IMR-90 (cell line): ENCODE measurements around the gene CPNE4. TPM values are rescaled to one million over a fixed set of nuclear protein-coding genes. Genes with fewer than 3 reads are reported as not detected.

Source experiments
- ATAC-seq: fragments of 200-7000 bp; cut with Tn5 transposase; 2 replicates; pipeline ENCODE4 v1.9.1; 2020; ENCODE audit warnings: low read depth, mild to moderate bottlenecking, moderate library complexity
- BruUV-seq: library from RNA; stranded (reverse); fragments of 400-500 nt; replicated peaks from 2 replicates; lab custom pipeline; 2021; lab: Mats Ljungman, UMichigan
- CTCF ChIA-PET: fragments of 300-600 bp; formaldehyde crosslinking; extraction: SDS; loops from one replicate; lab custom pipeline; 2021; ENCODE audit warnings: antibody characterized with exemption; lab: Yijun Ruan, JAX
- POLR2A ChIA-PET: fragments of 300-600 bp; sonication (Branson Sonifier 250); formaldehyde crosslinking; loops from one replicate; lab custom pipeline; 2022; ENCODE audit warnings: antibody characterized with exemption; ENCODE audit not compliant: unreplicated experiment; lab: Charles Lee
- DNase-seq: peaks from one replicate; pipeline ENCODE4 v3.0.0; 2013
- H2AFZ ChIP-seq: replicated peaks from 2 replicates; pipeline ENCODE3; 2013; ENCODE audit warnings: low read length, mild to moderate bottlenecking; ENCODE audit not compliant: poor library complexity
- H2AK5ac ChIP-seq: 2 replicates; pipeline ENCODE4 v1.6.1; 2013; ENCODE audit warnings: low read depth, low read length, inconsistent platforms
- H2AK9ac ChIP-seq: replicated peaks from 2 replicates; pipeline ENCODE3; 2013; ENCODE audit warnings: mild to moderate bottlenecking, low read depth, low read length, moderate library complexity; ENCODE audit not compliant: poor library complexity
- H2BK120ac ChIP-seq: 2 replicates; pipeline ENCODE4 v1.6.1; 2013; ENCODE audit warnings: low read depth, low read length, inconsistent platforms
- H2BK15ac ChIP-seq: 3 replicates; pipeline ENCODE4 v1.6.1; 2013; ENCODE audit warnings: low read depth, low read length, inconsistent platforms
- H2BK20ac ChIP-seq: 2 replicates; pipeline ENCODE4 v1.6.1; 2013; ENCODE audit warnings: low read depth, mild to moderate bottlenecking, inconsistent platforms, low read length, moderate library complexity
- H2BK5ac ChIP-seq: 2 replicates; pipeline ENCODE4 v1.6.1; 2013; ENCODE audit warnings: mild to moderate bottlenecking, low read depth, low read length, inconsistent platforms; ENCODE audit not compliant: poor library complexity, severe bottlenecking
- H3K14ac ChIP-seq: replicated peaks from 2 replicates; pipeline ENCODE4 v1.6.1; 2013; ENCODE audit warnings: low read depth, low read length, inconsistent platforms
- H3K18ac ChIP-seq: 2 replicates; pipeline ENCODE4 v1.6.1; 2013; ENCODE audit warnings: low read depth, low read length, control low read depth
- H3K23ac ChIP-seq: 2 replicates; pipeline ENCODE4 v1.6.1; 2013; ENCODE audit warnings: low read depth, low read length, inconsistent platforms
- H3K27ac ChIP-seq: 2 replicates; pipeline ENCODE4 v1.5.1; 2013; ENCODE audit warnings: mild to moderate bottlenecking, control low read depth, low read length; ENCODE audit not compliant: insufficient read depth
- H3K27me3 ChIP-seq: 2 replicates; pipeline ENCODE4 v1.6.1; 2013; ENCODE audit warnings: low read length; ENCODE audit not compliant: control insufficient read depth, insufficient read depth
- H3K36me3 ChIP-seq: 2 replicates; pipeline ENCODE4 v1.6.1; 2013; ENCODE audit warnings: low read length, mixed read lengths; ENCODE audit not compliant: control insufficient read depth, insufficient read depth
- H3K4ac ChIP-seq: 2 replicates; pipeline ENCODE4 v1.6.1; 2013; ENCODE audit warnings: low read depth, low read length, inconsistent platforms
- H3K4me1 ChIP-seq: 2 replicates; pipeline ENCODE4 v1.6.1; 2013; ENCODE audit warnings: low read length, mixed read lengths; ENCODE audit not compliant: control insufficient read depth, insufficient read depth
- H3K4me2 ChIP-seq: 2 replicates; pipeline ENCODE4 v1.6.1; 2013; ENCODE audit warnings: low read depth, mild to moderate bottlenecking, control low read depth, low read length, moderate library complexity
- H3K4me3 ChIP-seq: 2 replicates; pipeline ENCODE4 v1.5.1; 2013; ENCODE audit warnings: low read depth, mild to moderate bottlenecking, control low read depth, low read length, moderate library complexity; ENCODE audit not compliant: insufficient read depth
- H3K56ac ChIP-seq: 2 replicates; pipeline ENCODE4 v1.6.1; 2013; ENCODE audit warnings: low read length, inconsistent platforms; ENCODE audit not compliant: insufficient read depth; ENCODE audit errors: extremely low read depth
- H3K79me1 ChIP-seq, 2 experiments: 2 replicates each; pipeline ENCODE4 v1.6.1; 2013; ENCODE audit warnings: low read length in 2 of 2, inconsistent platforms in 1 of 2, low read depth in 1 of 2
- H3K9ac ChIP-seq: 2 replicates; pipeline ENCODE4 v1.6.1; 2013; ENCODE audit warnings: low read depth, low read length, control low read depth
- H3K9me1 ChIP-seq: 2 replicates; pipeline ENCODE4 v1.6.1; 2013; ENCODE audit warnings: low read length, inconsistent platforms; ENCODE audit not compliant: insufficient read depth
- H3K9me3 ChIP-seq: 2 replicates; pipeline ENCODE4 v1.6.1; 2013; ENCODE audit warnings: low read length; ENCODE audit not compliant: control insufficient read depth, insufficient read depth
- H4K20me1 ChIP-seq: 2 replicates; pipeline ENCODE4 v1.6.1; 2013; ENCODE audit warnings: low read length, inconsistent platforms; ENCODE audit not compliant: insufficient read depth
- H4K5ac ChIP-seq: 2 replicates; pipeline ENCODE4 v1.6.1; 2013; ENCODE audit warnings: mild to moderate bottlenecking, low read depth, low read length, control low read depth
- H4K8ac ChIP-seq, 2 experiments: 2 replicates each; pipeline ENCODE4 v1.6.1; 2013; ENCODE audit warnings: low read depth in 2 of 2, low read length in 2 of 2, control low read depth in 1 of 2, inconsistent platforms in 1 of 2
- H4K91ac ChIP-seq: 2 replicates; pipeline ENCODE4 v1.6.1; 2013; ENCODE audit warnings: low read depth, low read length, inconsistent platforms; ENCODE audit not compliant: insufficient read depth
- BHLHE40 ChIP-seq: fragments of 150-350 bp; IDR thresholded peaks from 2 replicates; pipeline ENCODE4 v1.6.1; 2016; ENCODE audit warnings: mild to moderate bottlenecking, low read depth, low read length
- CHD1 ChIP-seq: IDR thresholded peaks from 2 replicates; pipeline ENCODE4 v1.6.1; 2012; ENCODE audit warnings: low read depth, low read length, improper control_type of control experiment
- CTCF ChIP-seq: conservative IDR thresholded peaks from 2 replicates; pipeline ENCODE4 v1.5.1; 2012; ENCODE audit warnings: mild to moderate bottlenecking, low read depth, low read length, improper control_type of control experiment
- ELK1 ChIP-seq: fragments of 150-350 bp; IDR thresholded peaks from 2 replicates; pipeline ENCODE4 v1.6.1; 2016; ENCODE audit warnings: low read depth, mild to moderate bottlenecking, low read length, moderate library complexity, borderline replicate concordance
- FOS ChIP-seq: fragments of 150-350 bp; IDR thresholded peaks from 2 replicates; pipeline ENCODE4 v1.6.1; 2016; ENCODE audit warnings: low read depth, low read length
- MAFK ChIP-seq: IDR thresholded peaks from 2 replicates; pipeline ENCODE4 v1.6.1; 2012; ENCODE audit warnings: low read depth, low read length, improper control_type of control experiment
- MAZ ChIP-seq: IDR thresholded peaks from 2 replicates; pipeline ENCODE4 v1.6.1; 2012; ENCODE audit warnings: low read depth, mild to moderate bottlenecking, low read length, improper control_type of control experiment, moderate library complexity, borderline replicate concordance
- NFE2L2 ChIP-seq: fragments of 150-350 bp; IDR thresholded peaks from 2 replicates; pipeline ENCODE4 v1.6.1; 2016; ENCODE audit warnings: low read depth, mild to moderate bottlenecking, low read length
- RFX5 ChIP-seq: IDR thresholded peaks from 2 replicates; pipeline ENCODE4 v1.8.0; 2012; ENCODE audit warnings: low read depth, mild to moderate bottlenecking, low read length, moderate library complexity
- USF2 ChIP-seq: fragments of 150-350 bp; IDR thresholded peaks from 2 replicates; pipeline ENCODE4 v1.6.1; 2017; ENCODE audit warnings: mild to moderate bottlenecking, antibody characterized with exemption, low read length, low read depth
- dilution Hi-C: fragments of 300-500 bp; cut with HindIII; formaldehyde crosslinking; loops from one replicate; pipeline ENCODE4 v1.14.3; 2018; ENCODE audit warnings: low sequenced_read_pairs; ENCODE audit not compliant: unreplicated experiment
- in situ Hi-C: fragments of 300-500 bp; cut with MboI; formaldehyde crosslinking; loops from 3 replicates; pipeline ENCODE4 v1.14.3; 2019; ENCODE audit warnings: low sequenced_read_pairs, inconsistent platforms, mixed read lengths
- intact Hi-C: fragments of 100-400 bp; cut with micrococcal nuclease; formaldehyde crosslinking; loops from 2 replicates; pipeline ENCODE4 v1.10.0; 2022
- polyA plus RNA-seq, 3 experiments: library from polyadenylated mRNA; depleted of rRNA; stranded (reverse); fragments of >200 nt; gene quantifications; 2 replicates each; pipeline ENCODE4 v1.2.3, GENCODE V29; 2012; ENCODE audit warnings: low replicate concordance in 1 of 3
- total RNA-seq: library from RNA; depleted of rRNA; stranded (reverse); fragments of >200 nt; gene quantifications from 2 replicates; pipeline ENCODE4 v1.2.3, GENCODE V29; 2012

Gene CPNE4
- total and polyA plus RNA-seq, 2 of the 4 experiments (the other 2 are of a cell fraction): not detected

- dilution Hi-C loops: no loop called here
- H3K79me1 ChIP-seq: no peaks in the 10 kb centered on the region
- H3K27me3 ChIP-seq: no peaks in the 10 kb centered on the region
- H2AK5ac ChIP-seq: no peak overlapping the region
- no peak overlapping the region for H2BK5ac ChIP-seq
- no peaks in the 10 kb centered on the region for H3K4me1 ChIP-seq
- H3K9ac ChIP-seq: no peak overlapping the region
- no peak overlapping the region for H3K23ac ChIP-seq
- H2BK120ac ChIP-seq: no peak overlapping the region
- H3K9me1 ChIP-seq: no peaks in the 10 kb centered on the region
- H2AFZ ChIP-seq: no peak overlapping the region
- no peaks in the 10 kb centered on the region for H4K20me1 ChIP-seq
- no peak overlapping the region for H3K56ac ChIP-seq
- no peak overlapping the region for H3K4me3 ChIP-seq
- no peak for TF ChIP-seq ELK1
- no peak for TF ChIP-seq CTCF
- no peak for TF ChIP-seq NFE2L2
- TF ChIP-seq USF2: no peak
- no peak for TF ChIP-seq MAZ
- no peak for TF ChIP-seq MAFK
- TF ChIP-seq CHD1: no peak
- TF ChIP-seq RFX5: no peak
- no peak for TF ChIP-seq BHLHE40
- no peak for TF ChIP-seq FOS
- no peak overlapping the region for H2BK15ac ChIP-seq
- H3K27ac ChIP-seq: no peak overlapping the region
- in situ Hi-C loops: no loop called here
- H4K91ac ChIP-seq: no peak overlapping the region
- no peak overlapping the region for H3K18ac ChIP-seq
- no peak overlapping the region for H2AK9ac ChIP-seq
- no peaks in the 10 kb centered on the region for H3K36me3 ChIP-seq
- ChIA-PET POLR2A (no interaction called here), CTCF (no interaction called here)
- H3K9me3 ChIP-seq: no peaks in the 10 kb centered on the region
- H4K5ac ChIP-seq: no peak overlapping the region
- H3K4ac ChIP-seq: no peak overlapping the region
- intact Hi-C loops: no loop called here
- no TSS peak for BruUV-seq
- ATAC-seq (no peak), DNase-seq (no peak)
- H3K4me2 ChIP-seq: no peak overlapping the region
- H4K8ac ChIP-seq: no peak overlapping the region
- H3K14ac ChIP-seq: no peak overlapping the region
- no peak overlapping the region for H2BK20ac ChIP-seq
Measured at GRCh38 chr3:132071043-132071442, 36.2 kb upstream of the CPNE4 start.
